GM19025 (cell line): ENCODE measurements around the gene WNT1.

ENCODE experiments used
- ATAC-seq: cut with Tn5 transposase; IDR thresholded peaks from one replicate; pipeline ENCODE4 v1.9.1; 2021; ENCODE audit warnings: mild to moderate bottlenecking, low read depth, moderate library complexity; ENCODE audit not compliant: unreplicated experiment

Gene WNT1

DNA sequence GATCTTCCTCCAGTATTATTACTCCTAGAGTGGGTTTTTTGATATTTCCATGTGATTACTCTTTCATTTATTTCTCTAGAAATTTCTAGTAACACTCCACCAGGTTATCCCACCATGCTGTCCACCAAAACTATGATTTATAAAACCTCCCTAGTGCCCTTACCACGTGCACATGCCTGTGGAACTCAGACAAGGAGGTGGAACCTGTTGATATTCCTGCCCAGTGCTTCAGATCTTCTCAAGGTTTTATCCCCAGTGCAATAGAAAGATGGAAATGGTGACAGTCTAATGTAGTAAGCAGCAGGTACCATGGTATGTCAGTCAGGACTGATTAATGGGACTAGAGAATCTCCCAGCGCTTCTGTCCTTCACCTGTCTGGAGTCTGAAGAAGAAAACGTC lies 17.3 kb upstream of the WNT1 start:
- no peak for ATAC-seq

DNA sequence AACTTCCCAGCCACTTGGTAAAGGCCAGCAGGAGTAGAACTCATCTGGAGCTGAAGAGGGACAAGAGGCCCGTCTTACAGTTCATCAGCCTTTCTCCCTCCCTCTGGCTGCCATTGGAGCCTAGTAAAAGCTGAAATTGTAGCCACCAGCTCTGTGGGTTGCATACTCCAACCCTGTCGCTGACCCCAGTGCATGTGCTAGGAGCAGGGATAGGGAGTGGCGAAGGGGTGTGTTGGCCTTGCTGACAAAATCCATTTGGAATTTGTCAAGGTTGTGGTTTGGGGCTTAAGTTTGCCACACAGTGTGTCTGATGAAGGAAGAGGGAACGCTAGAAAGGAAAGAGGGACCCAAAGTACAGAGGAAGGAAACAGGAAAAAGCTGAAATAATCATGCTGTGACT lies 16.8 kb upstream of the WNT1 start:
- no peak for ATAC-seq

DNA sequence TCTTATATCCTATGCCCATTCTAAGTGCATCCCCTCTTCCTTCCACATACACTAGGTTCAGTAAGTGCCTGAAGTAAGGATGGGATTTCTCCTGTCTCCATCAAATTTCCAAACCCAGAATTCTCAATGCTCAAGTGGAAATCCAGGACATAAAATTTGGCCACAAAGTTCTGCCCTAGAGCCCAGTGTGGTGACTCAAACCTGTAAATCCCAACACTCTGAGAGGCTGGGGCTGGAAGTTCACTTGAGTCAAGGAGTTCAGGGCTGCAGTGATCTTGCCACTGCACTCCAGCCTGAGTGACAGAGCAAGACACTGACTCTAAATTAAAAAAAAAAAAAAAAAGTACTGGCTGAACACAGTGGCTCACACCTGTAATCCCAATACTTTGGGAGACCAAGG lies 16.3 kb upstream of the WNT1 start:
- ATAC-seq, result no peak

DNA sequence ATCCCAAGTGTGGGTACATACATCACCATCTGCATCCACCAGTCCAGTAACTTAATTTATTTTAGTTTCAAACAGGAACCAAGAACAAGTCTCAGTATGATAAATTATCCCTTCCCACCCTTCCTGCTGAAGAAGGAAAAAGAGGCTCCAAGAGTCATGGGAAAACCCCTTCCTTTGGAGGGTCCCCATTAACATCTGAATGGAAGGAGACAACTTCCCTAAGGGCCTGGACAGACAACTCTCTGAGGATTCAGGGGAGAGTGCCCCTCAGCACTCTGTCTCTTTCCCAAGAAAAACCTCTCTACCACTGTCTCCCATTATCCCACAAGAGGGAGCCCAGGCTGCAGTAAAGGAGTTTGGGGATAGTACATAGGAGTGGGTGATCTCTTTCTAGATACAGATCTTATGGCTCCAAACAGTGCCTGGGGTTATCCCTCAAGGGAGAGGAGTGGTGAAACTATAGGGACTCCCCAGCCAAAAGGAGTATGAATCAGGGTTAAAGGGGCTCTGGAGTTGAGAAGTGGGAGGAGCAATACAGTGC lies 12.8 kb upstream of the WNT1 start:
- no peak for ATAC-seq

DNA sequence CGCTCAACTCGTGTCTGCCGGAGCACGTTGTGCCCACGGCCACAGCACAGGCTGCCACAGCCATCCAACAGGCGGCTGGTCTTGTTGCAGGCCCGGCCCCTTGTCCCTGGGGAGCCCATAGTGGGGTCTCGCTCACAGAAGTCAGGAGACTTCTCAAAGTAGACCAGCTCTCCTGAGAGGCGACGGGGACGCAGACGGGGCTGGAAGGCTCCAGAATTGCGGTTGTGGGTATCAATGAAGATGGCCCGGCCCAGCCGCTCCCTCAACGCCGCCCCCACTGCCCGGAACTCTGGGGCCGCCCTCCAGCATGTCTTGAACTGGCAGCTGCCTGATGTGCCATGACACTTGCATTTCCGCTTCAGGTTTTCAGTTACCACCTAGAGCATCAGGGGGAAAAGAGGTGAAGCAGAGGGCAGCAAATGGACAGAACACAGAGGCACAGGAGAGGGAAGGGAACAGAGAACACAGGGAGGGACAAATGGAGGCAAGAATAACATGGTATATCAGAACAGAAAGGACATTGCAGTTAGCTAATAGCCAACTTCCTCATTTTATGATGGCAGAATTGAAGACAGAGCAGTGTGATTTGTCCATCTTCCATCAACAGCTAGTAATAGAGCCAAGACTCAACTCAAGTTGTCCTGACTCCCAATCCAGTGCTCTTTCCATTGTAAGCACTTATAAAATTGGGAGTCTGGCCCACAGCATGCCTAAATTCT lies 11.8 kb upstream of the WNT1 start:
- no peak for ATAC-seq

DNA sequence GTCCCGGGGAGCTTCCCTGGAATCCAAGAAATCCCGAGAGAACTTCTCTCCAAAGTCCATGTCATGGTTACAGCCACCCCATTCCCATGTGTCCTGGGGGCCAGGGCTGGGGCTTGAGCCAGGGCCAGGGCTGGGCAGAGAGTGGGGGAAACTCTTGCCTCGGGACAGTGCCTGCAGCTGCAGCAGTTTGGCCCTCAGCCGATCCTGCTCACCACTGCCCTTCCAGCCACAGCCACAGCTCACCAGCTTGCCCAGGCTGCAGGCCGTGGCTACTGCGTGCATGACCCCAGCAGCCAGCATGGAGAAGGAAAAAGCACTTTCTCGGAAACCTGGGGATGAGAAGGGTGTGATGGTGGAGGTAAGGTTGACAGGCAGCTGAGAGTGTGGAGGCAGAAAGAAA lies 10.1 kb upstream of the WNT1 start:
- ATAC-seq, result no peak

DNA sequence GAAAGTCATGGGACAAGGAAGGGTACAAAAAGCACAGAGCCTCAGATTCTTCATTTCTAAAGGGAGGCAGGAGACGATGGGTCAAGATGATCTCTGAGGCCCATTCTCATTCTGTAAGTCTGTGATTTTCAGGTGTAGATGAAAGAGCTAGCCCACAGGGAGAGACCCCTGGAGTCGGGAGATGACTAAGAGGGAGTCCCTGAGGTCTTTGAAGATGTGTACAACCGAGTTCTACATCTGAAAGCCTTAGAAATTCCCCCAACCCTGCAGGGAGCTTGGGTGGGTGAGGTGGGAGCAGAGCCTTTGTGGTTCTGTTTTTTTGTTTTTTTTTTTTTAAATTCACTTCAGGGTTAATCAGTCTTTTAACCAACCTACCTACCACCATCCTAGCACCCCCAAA lies 9.7 kb upstream of the WNT1 start:
- ATAC-seq, result no peak

- no peak for ATAC-seq
Observed at GRCh38 chr12:48969160-48969771, 8.9 kb upstream of the WNT1 start.

DNA sequence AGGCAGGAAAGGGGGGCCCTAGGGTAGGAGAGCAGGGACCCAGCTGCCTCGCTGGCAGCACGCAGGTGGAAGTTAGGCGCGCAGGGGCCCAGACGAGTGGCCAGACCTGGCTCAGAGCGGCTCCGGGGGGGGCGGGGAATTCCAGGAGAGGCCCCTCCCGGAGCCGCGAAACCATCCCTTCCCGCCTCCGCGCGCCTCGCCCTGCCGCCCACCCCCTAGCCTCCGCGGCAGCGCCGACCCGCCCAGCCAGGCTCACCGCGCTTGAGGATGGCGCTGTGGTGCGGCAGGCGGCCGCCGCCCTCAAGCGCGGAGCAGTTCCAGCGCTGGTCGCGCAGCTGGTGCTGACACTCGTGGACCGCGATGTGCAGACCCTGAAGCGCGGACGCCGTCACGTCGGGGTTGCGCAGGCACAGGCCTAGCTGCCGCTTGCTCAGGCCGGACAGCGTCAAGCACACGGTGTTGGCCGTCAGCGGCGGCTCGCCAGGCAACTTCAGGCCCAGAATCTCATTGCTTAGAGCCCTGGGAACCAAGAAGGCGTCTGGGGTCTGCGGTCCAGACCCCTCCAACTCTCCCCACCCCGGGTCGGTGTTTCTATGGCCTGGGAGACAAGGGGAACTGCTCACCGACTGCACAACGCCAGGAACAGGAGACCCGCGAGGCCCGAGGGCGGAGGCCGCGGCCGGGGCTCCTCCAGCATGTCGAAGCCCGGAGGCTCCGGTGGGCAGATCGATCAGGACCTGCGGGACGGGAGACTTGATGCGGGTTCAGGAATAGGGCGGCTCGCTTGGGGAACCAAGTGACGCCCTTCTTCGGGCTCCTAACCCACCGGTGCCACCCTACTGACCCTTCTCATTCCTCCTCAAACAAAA lies 8.1 kb upstream of the WNT1 start:
- ATAC-seq, result no peak

- no peak for ATAC-seq
Observed at GRCh38 chr12:48970702-48971334, 7.3 kb upstream of the WNT1 start.

- no peak for ATAC-seq
Observed at GRCh38 chr12:48972213-48972951, 5.7 kb upstream of the WNT1 start.

DNA sequence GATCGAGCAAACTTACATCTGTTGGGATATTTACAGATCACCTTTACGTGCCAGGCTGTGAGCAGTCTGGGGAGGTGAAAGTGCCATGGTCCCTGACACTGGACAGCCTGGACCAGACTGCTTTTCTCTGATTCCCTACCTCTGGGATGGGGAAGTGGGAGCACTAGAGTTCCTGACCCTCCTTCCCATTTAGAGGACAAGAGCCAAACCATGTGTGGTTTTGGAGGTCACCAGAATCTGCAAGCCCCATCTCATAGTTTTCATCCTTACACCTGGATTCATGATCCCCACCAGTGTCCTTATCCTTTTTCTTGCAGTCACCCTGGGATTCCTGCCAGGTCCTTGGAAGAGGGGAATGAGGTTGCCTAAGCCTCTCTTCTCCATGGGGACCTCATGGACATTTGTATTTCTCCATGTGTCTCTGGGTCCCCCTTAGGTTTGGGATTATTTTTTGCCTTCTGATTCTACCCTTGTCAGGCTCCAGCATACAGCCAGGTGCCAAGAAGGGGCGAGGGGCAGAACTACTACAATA lies 5.1 kb upstream of the WNT1 start:
- ATAC-seq, result no peak

DNA sequence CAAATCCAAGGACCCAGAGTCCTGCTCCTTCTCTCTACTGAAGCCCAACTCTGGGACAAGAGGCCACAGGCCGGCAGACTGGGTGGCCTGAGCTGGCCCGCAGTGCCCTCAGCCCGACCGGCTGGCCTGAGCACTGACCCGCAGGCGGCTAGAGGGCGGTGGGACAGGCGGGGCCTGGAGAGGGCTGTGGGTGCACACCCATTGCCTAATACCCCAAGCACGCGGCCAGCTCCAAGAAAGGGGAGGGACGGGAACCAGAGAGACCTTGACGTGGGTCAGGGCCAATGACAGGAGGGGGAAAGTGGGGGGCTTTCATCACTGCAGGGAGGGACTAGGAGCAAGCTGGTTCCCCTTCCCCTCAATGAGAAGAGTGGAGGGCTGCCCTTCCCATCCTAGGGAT lies 4.6 kb upstream of the WNT1 start:
- ATAC-seq, result no peak

DNA sequence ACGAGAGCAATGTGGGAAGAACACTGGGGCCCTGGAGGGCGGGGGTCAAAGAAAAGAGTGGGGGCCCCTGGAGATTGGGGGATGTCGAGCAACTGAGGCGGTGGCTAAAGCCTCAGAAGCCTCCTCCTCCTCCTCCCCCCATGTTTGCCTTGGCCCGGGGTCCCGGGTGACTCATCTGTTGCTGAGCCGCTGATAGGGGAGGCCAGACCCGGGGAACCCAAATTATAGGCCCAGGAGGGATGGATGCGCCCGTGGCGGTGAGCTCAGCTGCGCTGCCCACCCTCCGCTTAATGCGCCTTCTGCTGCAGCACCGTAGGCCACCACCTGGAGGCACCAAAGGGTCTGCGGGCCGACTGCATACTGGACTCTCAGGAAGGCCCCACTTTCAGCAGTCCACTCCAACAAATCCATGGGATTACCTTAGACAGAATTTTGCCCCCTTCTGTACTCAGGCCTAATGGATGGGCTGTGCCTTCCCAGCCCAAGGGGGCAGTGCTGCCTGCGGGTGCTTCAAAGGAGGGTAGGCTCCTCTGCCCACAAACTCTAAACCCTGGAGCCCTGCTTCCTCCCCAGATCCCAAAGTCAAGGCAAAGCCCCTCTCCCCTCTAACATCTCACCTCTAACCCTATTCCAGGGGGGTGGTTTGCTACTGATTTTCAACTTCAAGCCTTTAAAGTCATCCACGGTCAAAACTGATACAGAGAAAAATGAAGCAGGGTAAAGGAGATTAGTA lies 4.0 kb upstream of the WNT1 start:
- no peak for ATAC-seq

- no peak for ATAC-seq
Observed at GRCh38 chr12:48977290-48978281, 536 bp upstream of the WNT1 start.

- ATAC-seq, result no peak
Observed at GRCh38 chr12:48978741-48979601, 849 bp downstream of the WNT1 start.
